Measurements from ENCODE around the gene CTSC. TPM values are rescaled to one million over a fixed set of nuclear protein-coding genes. Genes with fewer than 3 reads are reported as not detected.

Gene CTSC
- 100 to 1,000 TPM; 204 to 566 (median 366) TPM for total RNA-seq
- 100 to 1,000 TPM in 1 of 3 donors, 10 to 100 TPM in 2; 67.1 to 112 (median 82.9) TPM for polyA plus RNA-seq
- long read RNA-seq, donor 1, full-length matches to known transcripts: 59 of 78 reads
- long read RNA-seq, donor 1, partial matches to known transcripts: 19 of 78 reads
- long read RNA-seq, donor 1, other reads (novel, unspliced or antisense): 0 of 78 reads
- long read RNA-seq, donor 2, full-length matches to known transcripts: 48 of 53 reads
- long read RNA-seq, donor 2, partial matches to known transcripts: 5 of 53 reads
- long read RNA-seq, donor 2, other reads (novel, unspliced or antisense): 0 of 53 reads

DNA sequence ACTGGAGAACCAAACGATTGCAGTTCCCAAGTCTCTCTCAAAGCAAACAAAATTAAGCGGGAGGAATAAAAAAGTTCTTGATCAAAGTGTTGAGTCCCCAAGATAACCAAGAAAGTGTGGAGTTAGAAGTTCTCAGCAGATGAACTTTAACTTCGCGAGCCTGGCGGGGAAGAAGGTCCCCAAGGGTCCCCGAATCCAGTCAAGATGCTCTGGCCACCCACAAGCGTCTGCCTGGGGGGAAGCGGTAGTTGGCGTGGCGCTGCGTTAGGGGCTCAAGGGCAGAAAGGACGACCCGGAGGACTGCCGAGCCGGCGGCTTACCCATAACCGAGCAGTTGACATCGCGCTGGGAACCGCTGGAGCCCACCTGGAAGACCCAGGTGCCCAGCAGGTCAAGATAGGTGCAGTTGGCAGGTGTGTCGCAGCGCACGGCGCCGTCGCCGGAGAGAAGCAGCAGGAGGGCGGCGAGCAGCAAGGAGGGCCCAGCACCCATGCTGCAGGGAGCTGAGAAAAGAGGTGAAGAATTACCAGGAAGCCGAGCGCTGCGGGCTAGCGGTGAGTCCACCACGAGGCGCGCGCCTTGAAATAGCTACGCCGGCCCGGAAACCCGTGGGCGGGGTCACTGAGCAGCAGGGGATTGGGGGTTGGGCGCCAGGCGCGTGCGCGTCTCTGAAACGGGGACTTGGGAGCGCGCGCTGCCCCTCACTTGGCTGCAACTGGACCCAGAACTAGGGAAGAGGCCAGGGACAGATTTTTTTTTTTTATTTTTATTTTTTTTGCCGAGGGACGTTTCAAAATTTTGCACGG is at the start of gene CTSC:
CTSC (minus strand) TSS at position 556 of the 806 bp plus-strand sequence; CDS start at position 492, 64 bp downstream.
- peak; percentile 99 for DNase-seq
- TF ChIP-seq, protein P1, sequence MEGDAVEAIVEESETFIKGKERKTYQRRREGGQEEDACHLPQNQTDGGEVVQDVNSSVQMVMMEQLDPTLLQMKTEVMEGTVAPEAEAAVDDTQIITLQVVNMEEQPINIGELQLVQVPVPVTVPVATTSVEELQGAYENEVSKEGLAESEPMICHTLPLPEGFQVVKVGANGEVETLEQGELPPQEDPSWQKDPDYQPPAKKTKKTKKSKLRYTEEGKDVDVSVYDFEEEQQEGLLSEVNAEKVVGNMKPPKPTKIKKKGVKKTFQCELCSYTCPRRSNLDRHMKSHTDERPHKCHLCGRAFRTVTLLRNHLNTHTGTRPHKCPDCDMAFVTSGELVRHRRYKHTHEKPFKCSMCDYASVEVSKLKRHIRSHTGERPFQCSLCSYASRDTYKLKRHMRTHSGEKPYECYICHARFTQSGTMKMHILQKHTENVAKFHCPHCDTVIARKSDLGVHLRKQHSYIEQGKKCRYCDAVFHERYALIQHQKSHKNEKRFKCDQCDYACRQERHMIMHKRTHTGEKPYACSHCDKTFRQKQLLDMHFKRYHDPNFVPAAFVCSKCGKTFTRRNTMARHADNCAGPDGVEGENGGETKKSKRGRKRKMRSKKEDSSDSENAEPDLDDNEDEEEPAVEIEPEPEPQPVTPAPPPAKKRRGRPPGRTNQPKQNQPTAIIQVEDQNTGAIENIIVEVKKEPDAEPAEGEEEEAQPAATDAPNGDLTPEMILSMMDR (IDR thresholded peaks at IDR 0.05 in 8 of 11, conservative IDR thresholded peaks at IDR 0.05 in 3 of 11): peak in 3 of 11 experiments; percentile 11 to 45 (median 11)
- TF ChIP-seq POLR2A (IDR thresholded peaks at IDR 0.05) (peak in 1 of 3 donors; percentile 77), POLR2AphosphoS5 (IDR thresholded peaks at IDR 0.05) (peak; percentile 99)
- Histone ChIP-seq H3K4me3 (peak within 1 kb of the TSS; percentile 65 to 93 (median 76)), H3K9me3 (no peaks in the 10 kb centered on the region), H3K36me3 (peaks cover 0 to 25% (median 3%) of the 10 kb centered on the region in 6 donors), H3K4me1 (peaks cover 6 to 79% (median 40%) of the 10 kb centered on the region in 6 donors), H3K27ac (peak within 1 kb of the TSS; percentile 67 to 95 (median 92)), H3K27me3 (replicated peaks in 1 of 7) (no peaks in the 10 kb centered on the region)
- 1 to 2% (median 1%) methylated on average over 51 to 54 of the region's 54 CpGs for WGBS, 5 donors
- intact Hi-C loops (cut with DNase I; ENCODE audit: low total_unique reads): no loop called here

DNA sequence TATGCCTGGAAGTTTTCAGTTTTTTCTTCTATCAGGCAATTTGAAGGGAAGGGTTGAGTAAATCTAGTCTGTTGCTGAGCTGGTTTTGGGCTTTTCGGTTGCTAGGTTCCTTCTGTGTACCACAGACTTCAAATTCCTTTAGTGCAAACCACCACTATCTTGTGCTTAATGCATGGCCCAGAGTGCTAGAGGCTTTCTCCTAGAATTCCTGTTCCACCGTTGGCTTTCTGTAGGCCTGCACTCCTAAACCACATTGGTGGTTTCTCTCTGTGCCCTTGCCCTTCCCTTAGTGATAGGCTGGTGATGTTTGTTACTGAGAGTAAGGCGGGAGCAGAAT is 47.1 kb upstream of the CTSC start:
- intact Hi-C loops (cut with DNase I; ENCODE audit: low total_unique reads): no loop called here
- Histone ChIP-seq H3K9me3 (no peaks in the 10 kb centered on the region), H3K4me1 (no peaks in the 10 kb centered on the region), H3K27ac (no peak overlapping the region), H3K36me3 (no peaks in the 10 kb centered on the region), H3K4me3 (no peak overlapping the region), H3K27me3 (replicated peaks in 1 of 7) (no peaks in the 10 kb centered on the region)
- WGBS, 5 donors: 81 to 94% (median 87%) methylated on average over 3 of the region's 3 CpGs
- DNase-seq: no peak
- TF ChIP-seq POLR2AphosphoS5 (IDR thresholded peaks at IDR 0.05) (no peak), POLR2A (IDR thresholded peaks at IDR 0.05) (no peak)
- TF ChIP-seq, protein P1 (IDR thresholded peaks at IDR 0.05 in 8 of 11, conservative IDR thresholded peaks at IDR 0.05 in 3 of 11): no peak

DNA sequence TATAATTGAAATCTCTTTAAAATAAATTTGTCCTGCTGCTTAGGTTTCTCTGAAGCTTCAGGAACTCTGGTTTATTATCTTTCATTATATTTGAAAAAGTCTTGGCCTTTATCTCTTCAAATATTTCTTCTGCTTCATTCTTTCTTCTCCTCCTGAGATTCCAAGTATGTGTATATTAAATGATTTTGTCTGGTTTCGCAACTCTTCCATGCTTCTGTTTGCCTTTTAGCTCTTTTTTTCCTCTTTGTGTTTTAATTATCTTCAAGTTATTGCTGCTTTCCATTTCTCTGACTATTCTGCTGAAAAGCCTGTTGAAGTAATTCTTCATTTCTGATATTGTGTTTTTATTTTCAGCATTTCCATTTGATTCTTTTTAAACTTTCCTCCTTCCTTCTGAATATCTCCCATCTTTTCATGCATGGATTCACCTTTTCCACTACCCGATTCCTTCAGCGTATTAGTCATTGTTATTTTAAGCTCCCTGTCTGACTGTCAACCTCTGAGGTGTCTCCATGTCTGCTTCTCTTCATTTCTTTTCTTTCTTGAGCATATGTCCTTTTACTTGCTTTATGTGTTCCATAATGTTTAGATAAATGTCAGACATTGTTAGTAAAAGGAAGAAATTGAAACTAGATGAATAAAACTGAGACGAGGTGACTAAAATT is 46.6 kb upstream of the CTSC start:
- DNase-seq: no peak
- Histone ChIP-seq H3K4me3 (no peak overlapping the region), H3K27ac (no peak overlapping the region), H3K4me1 (no peaks in the 10 kb centered on the region), H3K9me3 (no peaks in the 10 kb centered on the region), H3K36me3 (no peaks in the 10 kb centered on the region), H3K27me3 (replicated peaks in 1 of 7) (no peaks in the 10 kb centered on the region)
- intact Hi-C loops (cut with DNase I; ENCODE audit: low total_unique reads): no loop called here
- 79 to 93% (median 90%) methylated on average over 4 of the region's 4 CpGs for WGBS, 5 donors
- TF ChIP-seq POLR2A (IDR thresholded peaks at IDR 0.05) (no peak), POLR2AphosphoS5 (IDR thresholded peaks at IDR 0.05) (no peak)
- TF ChIP-seq, protein P1 (IDR thresholded peaks at IDR 0.05 in 8 of 11, conservative IDR thresholded peaks at IDR 0.05 in 3 of 11): no peak

All from spleen (tissue), 13 donors.